GM19239 (cell line): ENCODE measurements around the gene OTX2.

Source experiments
- DNase-seq: peaks from one replicate; pipeline ENCODE4 v3.0.0; 2011; ENCODE audit warnings: low spot score; ENCODE audit not compliant: insufficient read length
- FAIRE-seq: peaks from 2 replicates; lab custom pipeline; 2011; peaks lifted over from hg19 to GRCh38; lab: Jason Lieb, UNC

OTX2 gene

DNA sequence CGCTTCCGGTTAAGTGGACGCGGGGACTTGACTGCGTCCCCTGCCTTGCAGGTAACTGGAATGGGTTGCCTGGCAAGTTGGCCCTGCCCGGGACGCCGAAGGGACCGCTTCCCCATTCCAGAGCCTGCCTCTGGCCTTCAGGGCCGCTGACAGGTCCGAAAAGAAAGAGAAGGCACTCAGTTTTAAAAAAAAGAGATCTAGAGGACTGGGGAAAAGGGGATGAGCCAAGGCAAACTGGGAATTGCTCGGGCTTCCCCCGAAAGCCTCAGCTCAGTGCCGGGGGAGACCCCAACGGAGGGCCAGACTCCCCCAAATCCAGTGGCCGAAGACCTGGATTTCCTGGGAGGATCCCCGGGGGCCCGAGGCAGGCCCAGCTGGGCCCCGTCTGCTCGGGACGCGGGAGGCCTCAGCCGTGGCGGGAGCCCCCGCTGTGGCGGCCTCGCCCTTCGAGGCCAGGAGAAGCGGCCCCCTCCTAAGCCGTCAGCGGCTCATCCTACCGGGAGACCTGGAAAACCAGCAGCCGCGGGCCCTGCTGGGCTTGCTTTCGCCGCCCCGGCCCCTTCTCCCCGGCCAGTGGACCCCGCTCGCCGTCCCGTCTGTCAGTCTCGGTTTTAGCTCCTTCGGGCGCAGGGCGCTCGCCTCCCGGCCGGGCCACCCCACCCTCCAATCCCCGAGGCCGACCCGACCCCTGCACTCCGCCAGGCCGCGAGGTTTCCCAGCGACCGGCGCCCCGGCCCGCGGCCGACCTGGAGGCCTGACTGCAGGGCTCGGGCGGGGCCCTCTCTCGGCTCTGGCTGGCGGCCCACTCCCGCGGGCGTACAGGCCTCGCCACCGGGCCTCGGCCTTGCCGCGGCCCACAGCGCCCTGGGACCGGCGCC, 12.5 kb downstream of the OTX2 start:
- DNase-seq (no peak), FAIRE-seq (no peak)

GRCh38 chr14:56797003-56797568, 13.2 kb downstream of the OTX2 start:
- no peak for DNase-seq

DNA sequence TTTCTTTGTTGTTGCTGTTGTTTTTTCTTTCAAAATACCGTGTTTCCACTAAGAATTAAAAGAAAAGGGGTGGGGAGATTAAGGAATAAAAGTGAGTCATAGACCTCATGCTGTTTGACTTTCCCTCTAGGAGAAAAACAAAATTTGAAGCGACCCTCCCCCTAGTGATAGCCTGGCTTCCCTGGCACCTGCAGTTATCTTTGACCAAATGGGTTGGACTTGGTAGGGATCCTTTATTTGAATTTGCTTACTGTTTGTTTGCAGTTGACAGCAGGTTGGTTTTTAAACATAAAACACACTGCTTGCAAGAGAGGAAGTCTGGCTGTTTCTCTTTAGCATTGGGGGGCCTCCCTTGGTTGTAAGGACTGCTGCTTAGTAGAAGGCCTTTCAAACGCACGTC, 14.0 kb downstream of the OTX2 start:
- FAIRE-seq (no peak), DNase-seq (no peak)

More at GRCh38 chr14:56797003-56797568, 13.2 kb downstream of the OTX2 start:
- FAIRE-seq: no peak

GRCh38 chr14:56795284-56795622, 15.0 kb downstream of the OTX2 start:
- DNase-seq (no peak), FAIRE-seq (no peak)

DNA sequence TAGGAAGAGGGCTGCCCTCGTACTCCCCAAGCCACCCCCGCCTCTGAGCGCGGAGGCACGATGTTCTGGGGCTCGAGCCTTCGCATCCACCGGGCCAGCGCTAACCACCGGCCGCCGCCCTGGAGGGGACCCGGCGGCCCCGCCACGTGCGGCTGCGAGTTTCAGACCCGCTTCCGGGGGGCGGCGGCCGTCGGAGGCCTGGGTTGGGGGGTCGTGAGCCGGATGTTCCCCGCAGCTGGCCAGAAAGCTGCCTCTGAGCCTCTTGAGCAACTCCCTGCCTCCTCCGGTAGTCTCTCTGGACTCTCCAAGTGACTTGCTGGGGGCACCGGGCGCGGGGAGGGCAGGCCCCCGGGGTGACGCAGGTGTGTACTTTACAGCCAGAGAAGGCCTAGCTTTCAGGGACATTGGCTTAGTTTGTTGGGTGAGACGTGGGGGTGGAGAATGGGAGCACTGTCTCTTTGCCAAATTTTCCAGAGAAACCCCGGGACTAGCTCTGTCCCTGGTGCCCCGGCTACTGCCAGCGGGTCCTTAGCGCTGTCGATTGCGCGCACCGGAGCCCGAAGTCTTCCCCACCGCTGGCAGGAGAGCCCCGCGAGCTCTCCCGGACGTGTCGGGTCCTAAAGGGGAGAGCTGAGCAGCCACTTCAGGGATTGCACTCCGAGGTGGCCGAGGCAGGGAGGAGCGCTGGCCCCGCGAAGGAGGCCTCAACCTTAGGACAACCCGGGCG, 15.6 kb downstream of the OTX2 start:
- FAIRE-seq (no peak), DNase-seq (no peak)

DNA sequence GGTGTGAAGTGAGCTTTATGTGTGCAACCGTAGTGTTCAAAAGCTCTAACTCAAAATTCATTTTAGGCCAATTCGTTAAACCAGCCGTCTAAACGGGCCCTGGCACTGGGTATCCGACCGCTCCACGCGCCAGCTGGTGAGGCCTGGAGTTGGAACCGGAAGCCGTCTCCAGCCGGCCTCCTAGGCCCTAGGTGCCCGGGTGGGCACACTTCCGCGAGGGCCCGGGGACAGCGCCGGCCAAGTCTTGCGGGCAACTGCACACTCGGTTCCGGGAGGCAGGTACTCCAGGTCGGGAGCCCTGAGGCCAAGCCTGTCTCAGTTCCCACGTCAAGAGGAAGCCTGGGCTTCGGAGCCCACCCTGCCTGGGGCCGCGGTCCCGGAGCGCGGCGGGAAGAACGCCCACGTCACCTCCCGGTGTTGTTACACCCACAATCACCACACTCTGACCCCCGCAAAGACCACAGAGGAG, 16.2 kb downstream of the OTX2 start:
- no peak for FAIRE-seq
- DNase-seq: no peak

DNA sequence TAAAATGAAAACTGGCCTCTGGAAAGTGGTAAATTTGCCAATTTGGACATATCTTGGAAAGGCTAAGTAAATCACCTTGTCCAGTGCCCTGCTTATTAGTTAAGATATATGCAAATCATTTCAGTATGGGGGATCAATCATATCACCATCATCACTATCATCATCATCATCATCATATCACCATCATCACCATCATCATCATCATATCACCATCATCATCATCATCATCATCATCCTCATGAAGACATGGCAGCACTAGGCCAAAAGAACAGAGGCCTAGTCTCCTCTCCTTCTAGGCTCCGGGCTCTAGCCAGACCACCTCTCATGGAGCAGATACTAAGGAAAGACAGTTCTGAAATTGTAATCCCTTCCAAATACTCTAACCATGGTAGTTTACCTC, 20.3 kb downstream of the OTX2 start:
- FAIRE-seq: no peak

GRCh38 chr14:56787530-56787929, 22.7 kb downstream of the OTX2 start:
- DNase-seq (no peak), FAIRE-seq (no peak)

More for the DNA sequence above, 20.3 kb downstream of the OTX2 start:
- DNase-seq: no peak

DNA sequence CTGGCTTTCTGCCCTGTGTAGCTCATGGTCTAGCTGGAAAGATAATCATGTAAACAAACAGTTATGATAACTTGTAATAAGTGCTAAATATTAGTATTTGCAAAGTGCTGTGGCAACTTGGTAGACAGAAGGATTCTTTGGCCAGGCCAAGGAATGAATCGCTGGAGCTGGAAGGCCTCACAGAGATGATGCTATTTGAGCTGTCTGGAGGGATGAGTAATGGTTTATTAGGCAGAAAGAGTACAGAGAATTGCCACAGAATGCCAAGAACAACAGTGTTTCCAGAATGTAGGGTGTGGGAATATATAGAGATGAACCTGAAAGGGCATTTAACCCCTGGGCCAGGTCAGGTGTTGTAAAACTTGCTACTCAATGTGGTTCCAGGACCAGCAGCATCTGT, 27.6 kb downstream of the OTX2 start:
- no peak for FAIRE-seq
- DNase-seq: no peak

- no peak for DNase-seq
- FAIRE-seq: no peak
Observed at GRCh38 chr14:56774503-56774902, 35.8 kb downstream of the OTX2 start.

- FAIRE-seq (no peak), DNase-seq (no peak)
Observed at GRCh38 chr14:56770512-56770911, 39.8 kb downstream of the OTX2 start.

DNA sequence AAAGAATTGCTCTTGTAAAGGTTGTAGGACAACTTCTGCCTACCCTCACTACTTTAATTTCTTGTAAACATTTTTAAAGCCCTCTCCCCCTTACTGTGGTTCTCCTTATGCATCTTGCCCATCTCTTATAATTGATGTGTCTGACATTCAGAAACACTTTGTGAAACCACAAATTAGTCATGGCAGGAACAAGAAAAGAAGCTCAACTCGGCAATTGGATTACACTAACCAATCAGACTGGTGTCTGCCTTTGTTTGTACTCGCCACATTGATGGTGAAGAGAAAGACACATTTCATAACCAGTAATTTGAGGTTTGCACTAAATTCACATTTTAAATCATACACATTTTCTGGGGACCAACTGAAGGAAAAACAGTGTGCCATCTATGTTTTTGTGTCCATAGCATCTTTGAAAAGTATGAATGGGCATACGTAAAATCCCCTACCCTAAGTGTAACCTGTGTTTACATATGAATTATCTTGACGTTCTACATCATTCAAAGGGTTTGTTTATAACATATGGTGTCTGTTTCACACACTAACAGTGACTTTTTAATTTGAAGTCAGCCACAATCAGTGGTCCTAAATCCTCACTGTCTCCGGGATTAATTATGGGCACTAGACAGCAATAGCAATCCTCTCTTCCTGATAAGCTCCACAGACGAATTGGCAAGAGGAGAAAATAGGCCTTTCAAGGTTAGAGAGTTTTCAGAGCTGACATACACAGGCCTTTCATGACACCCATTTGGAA, 49.9 kb downstream of the OTX2 start:
- FAIRE-seq (no peak), DNase-seq (no peak)

DNA sequence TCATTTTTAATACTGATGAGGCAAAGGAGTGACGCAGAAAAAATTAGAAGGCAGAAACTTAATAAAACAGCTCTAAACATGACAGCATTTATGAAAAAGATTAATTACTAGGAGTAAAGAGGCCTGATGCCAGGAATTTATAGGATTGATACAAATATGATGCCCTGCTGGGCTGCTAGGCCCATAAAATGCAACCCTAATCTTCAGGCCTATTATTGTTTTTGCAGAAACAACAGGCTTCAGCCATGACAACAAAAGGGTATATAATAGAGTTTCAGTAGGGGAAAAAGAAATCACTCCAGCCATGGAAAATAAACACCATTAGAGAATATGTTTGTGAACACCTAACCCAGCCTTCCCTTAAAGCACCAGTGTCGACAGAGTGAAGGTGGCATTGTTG, 50.6 kb downstream of the OTX2 start:
- DNase-seq (no peak), FAIRE-seq (no peak)

GRCh38 chr14:56759094-56759493, 51.2 kb downstream of the OTX2 start:
- FAIRE-seq: no peak
- DNase-seq: no peak

GRCh38 chr14:56754921-56755320, 55.4 kb downstream of the OTX2 start:
- DNase-seq: no peak
- no peak for FAIRE-seq

- FAIRE-seq: no peak
- DNase-seq: no peak
Observed at GRCh38 chr14:56753396-56753795, 56.9 kb downstream of the OTX2 start.

DNA sequence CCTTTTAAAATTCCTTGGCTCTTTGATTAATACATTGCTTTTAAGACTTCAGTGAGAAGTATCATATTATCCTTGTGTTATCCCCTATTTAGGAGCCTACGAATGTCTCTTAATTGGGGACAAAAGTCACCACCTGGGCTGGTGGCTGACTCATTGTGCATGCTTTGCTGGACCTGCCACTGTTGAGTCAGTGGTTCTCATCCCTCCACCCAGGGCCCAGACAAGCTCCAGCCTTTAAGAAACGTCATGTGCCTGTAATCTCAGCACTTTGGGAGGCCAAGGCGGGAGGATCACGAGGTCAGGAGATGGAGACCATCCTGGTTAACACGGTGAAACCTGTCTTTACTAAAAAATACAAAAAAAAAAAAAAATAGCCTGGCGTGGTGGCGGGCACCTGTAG, 57.9 kb downstream of the OTX2 start:
- DNase-seq (no peak), FAIRE-seq (no peak)

GRCh38 chr14:56751471-56751870, 58.8 kb downstream of the OTX2 start:
- no peak for DNase-seq
- FAIRE-seq: no peak
